ENCODE measurements around the gene SORCS2.

GRCh38 chr4:7460566-7460965 lies 268.2 kb downstream of the SORCS2 start:
- TF ChIP-seq POLR2A (IDR thresholded peaks at IDR 0.05): no peak
- TF ChIP-seq, protein P1, sequence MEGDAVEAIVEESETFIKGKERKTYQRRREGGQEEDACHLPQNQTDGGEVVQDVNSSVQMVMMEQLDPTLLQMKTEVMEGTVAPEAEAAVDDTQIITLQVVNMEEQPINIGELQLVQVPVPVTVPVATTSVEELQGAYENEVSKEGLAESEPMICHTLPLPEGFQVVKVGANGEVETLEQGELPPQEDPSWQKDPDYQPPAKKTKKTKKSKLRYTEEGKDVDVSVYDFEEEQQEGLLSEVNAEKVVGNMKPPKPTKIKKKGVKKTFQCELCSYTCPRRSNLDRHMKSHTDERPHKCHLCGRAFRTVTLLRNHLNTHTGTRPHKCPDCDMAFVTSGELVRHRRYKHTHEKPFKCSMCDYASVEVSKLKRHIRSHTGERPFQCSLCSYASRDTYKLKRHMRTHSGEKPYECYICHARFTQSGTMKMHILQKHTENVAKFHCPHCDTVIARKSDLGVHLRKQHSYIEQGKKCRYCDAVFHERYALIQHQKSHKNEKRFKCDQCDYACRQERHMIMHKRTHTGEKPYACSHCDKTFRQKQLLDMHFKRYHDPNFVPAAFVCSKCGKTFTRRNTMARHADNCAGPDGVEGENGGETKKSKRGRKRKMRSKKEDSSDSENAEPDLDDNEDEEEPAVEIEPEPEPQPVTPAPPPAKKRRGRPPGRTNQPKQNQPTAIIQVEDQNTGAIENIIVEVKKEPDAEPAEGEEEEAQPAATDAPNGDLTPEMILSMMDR (IDR thresholded peaks at IDR 0.05): no peak

Data from esophagus squamous epithelium (tissue), 4 donors.